AG09319 (cell line): Measurements from ENCODE around the gene CDIP1.

Source experiments
- DNase-seq: peaks from one replicate; pipeline ENCODE4 v3.0.0-alpha.2; 2010; ENCODE audit warnings: low read depth; ENCODE audit errors: extremely low read depth
- TF ChIP-seq, protein P1 (sequence below): IDR thresholded peaks from 2 replicates; pipeline ENCODE4 v1.5.1; 2011; ENCODE audit warnings: low read depth, mild to moderate bottlenecking, inconsistent platforms, low read length, moderate library complexity

Gene CDIP1

DNA sequence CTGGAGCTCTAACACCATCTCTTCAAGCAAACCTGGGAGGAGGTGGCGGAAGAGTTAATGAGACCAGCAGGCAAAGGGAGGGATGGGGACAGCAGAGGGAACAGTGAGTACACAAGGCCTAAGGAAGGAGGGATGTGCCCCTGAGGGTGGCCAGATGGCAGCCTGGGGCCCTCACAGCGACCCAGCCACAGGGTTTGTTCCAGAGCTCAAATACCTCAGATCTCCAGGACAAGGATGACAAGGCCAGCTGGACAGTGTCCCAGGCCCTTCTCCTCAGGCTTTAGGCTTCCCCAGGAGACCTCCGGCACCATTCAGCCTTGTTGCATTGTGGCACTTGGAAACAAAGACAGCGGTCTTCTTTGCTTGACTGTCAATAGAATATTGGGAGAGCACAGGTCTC is 14.9 kb downstream of the CDIP1 start:
- TF ChIP-seq, protein P1, sequence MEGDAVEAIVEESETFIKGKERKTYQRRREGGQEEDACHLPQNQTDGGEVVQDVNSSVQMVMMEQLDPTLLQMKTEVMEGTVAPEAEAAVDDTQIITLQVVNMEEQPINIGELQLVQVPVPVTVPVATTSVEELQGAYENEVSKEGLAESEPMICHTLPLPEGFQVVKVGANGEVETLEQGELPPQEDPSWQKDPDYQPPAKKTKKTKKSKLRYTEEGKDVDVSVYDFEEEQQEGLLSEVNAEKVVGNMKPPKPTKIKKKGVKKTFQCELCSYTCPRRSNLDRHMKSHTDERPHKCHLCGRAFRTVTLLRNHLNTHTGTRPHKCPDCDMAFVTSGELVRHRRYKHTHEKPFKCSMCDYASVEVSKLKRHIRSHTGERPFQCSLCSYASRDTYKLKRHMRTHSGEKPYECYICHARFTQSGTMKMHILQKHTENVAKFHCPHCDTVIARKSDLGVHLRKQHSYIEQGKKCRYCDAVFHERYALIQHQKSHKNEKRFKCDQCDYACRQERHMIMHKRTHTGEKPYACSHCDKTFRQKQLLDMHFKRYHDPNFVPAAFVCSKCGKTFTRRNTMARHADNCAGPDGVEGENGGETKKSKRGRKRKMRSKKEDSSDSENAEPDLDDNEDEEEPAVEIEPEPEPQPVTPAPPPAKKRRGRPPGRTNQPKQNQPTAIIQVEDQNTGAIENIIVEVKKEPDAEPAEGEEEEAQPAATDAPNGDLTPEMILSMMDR, result no peak
- no peak for DNase-seq

DNA sequence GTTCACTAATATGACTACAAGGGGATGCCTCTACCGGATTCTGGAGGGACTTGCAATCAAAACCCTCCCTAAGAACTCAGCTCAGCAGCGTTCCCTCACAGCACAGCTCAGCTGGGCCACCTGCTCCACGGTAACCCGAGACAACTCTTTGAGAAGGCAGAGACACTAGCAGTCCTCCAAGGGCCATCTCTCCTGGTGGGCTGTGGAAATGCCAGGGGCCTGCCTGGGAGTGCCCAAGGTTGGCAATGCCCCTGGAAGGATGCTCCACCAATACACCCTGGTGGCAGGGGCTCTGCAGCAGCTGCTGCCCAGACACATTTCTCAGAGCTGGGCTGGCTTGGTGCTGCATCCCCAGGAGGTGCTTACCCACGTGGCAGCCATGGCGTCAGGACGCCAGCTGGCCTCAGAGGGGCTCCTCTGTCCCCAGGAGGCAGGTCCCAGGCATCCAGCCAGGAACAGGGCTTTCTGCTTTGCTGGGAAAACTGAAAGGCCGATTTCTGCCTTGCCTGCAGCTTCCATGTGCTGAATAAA is 16.5 kb downstream of the CDIP1 start:
- TF ChIP-seq, protein P1, result no peak
- DNase-seq, result no peak

DNA sequence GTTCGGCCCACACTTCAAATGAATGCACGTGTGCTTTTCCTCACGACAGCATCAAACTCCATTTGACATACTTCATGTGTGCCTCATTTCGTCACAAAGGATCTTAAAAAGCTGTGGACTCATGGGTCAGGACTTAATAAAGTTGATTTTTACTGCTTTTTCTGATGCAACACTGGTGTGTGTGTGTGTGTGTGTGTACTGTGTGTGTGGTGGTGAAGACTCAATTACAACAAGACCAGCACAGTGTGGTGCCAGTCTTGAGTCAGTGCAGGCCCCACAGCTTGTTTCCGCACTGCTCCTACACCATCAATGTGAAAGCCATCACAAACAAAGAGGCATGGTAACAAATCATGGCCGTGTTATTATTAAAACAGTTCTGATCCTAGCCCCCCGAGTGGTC is 17.7 kb downstream of the CDIP1 start:
- TF ChIP-seq, protein P1, result no peak
- DNase-seq, result no peak

DNA sequence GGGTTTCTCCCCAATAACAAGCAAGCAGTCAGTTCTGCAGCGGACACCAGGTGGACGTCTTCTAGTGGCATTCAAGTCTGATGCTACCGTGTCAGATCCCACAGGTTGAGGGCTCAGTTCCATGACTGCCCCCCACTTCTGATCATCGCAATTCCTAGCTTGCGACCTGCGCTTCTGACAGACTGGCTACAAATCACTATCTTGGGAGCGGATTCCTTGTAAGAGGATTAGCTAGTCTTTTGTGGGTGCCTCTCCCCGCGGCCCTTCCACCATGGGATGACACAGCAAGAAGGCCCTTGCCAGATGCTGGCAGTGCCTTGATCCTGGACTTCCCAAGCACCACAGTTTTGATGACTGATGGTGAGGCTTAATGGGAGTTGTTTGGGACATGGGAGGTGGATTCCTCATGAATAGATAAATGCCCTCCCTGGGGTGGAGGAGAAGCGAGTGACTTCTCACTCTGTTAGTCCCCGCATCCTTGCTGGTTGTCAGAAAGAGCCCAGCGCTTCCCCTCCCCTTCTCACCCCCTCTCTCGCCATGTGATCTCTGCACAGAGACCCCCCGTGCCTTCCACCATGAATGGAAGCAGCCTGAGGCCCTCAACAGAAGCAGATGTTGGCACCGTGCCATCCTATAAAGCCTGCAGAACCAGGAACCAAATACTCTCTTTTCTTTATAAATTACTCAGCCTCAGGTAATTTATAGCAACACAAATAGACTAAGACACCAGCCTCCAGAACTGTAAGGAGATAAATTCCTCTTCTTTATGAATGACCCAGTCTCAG is 19.1 kb downstream of the CDIP1 start:
- TF ChIP-seq, protein P1, result no peak
- DNase-seq, result no peak

DNA sequence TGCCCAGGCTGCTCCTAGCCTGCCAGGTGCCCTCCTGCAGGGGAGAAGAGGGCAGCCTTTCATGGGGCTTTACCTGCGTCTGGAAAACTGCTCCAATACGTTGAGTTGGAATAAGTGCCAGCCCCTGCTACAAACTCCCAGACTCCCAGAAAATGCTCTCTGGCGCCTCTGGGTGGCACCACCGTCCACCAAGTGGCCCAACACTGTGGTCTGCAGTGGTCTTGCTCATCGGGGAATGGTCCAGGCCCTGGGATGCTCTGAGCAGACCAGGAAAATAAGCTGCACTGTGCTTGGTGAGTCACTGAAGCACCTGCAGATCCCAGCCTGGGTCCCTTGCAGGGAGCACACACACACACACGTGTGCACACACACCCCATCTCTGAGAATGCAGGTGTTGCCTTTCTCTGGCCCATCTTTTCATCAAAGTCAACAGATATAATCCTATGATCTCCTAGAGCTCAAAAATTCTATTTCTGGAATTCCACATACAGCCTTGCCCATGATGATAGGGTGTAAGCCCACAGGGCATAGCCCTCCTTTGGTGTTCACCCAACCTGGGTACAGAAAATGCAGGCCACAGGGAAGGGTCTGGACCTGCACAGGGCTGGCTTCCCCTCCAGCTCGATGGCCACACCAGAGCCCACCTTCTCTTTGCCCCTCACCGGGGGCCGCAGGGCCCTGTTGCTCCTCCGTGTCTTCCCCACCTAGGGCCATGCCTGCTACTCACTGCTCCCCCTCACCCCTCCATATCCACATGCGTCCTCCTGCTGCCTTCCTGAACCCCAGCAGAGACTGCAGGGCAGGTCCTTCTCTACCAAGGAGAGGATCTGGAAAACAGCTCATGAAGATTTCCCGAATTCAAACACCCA is 20.5 kb downstream of the CDIP1 start:
- TF ChIP-seq, protein P1, result peak; percentile 44
- no peak for DNase-seq

DNA sequence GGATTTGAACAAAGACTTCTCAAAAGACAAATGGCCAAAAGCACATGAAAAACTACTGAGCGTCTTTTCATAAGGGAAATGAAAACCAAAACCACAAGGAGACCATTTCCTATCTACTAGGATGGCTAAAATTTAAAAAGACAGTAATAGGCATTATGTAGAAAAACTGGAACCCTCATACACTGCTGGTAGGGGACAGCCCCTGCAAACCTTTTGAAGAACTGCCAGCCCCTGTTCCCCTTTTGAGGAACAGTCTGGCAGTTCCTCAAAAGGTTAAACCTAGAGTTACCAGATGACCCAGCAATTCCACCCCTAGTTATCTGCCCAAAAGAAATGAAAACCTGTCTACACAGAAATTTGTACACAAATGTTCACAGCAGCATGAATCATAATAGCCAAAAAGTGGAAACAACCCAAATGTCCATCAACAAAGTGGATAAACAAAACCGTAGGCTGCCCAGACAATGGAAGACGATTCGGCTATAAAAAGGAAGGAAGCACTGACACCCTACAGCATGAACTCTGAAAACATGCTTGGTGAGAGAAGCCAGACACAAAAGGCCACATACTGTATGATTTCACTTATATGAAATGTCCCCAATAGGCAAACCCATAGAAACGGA is 22.9 kb downstream of the CDIP1 start:
- no peak for DNase-seq
- TF ChIP-seq, protein P1, result no peak
